OCI-M2 (cell line): ENCODE measurements around the gene FAM184B.
A peak's percentile ranks its signal among the peaks of the same experiment; 100 is the strongest.

Experiments
- DNase-seq: peaks from one replicate; lab custom pipeline; 2025; ENCODE audit not compliant: unreplicated experiment; lab: John Stamatoyannopoulos, UW

FAM184B gene

DNA sequence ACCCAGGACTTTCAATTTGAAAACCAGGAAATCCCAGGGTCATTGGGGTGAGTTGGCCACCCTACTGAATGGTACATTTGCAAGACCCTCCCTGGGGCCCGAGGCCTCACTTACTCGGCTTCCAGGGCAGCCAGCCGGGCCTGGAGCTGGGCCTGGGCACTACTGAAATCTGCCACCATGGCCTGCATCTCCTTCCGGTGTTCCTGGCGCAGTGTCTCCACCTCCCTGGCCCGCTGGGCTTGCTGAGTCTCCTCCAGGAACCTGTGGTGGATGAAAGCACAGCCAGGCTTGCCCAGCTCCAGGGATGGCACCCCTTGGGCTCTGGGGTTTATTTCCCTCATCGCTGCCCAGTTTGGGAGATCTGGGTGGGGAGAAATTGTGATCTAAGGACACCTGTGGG lies 142.3 kb downstream of the FAM184B start:
- DNase-seq = no peak

DNA sequence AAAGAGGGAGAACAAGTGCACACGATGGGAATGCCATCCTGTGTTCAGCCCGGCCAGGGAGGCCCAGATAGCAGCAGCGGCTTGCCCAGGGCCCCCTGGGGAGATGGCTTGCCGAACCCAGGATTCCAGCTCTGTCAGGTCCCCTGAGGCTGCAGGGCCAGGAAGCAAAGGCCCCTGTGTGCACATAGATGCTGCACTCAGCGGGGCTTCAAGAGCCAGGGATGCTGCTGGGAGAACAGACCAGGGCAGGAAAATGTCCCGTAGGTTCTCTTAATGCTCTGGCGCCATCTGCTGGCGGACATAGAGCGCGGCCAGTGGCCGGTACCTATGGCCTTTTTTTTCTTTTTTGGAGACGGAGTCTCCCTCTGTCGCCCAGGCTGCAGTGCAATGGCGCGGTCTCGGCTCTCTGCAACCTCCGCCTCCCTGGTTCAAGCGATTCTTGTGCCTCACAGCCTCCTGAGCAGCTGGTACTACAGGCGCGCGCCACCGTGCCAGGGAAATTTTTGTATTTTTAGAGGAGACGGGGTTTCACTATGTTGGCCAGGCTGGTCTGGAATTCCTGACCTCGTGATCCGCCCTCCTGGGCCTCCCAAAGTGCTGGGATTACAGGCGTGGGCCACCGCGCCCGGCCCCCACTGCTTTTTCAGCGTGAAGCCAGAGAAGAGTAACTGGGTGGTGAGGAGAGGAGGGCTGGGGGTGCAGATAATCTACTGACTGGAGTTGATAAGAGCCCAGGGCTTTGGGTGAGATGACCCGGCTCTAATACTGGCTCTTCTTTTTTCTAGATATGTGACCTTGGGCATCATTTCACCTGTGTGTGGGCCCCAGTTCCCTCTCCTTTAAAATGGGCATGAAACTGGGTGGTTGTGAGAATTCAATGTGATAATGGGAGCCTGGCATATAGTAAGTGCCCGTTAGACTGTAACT lies 144.5 kb downstream of the FAM184B start:
- no peak for DNase-seq

DNA sequence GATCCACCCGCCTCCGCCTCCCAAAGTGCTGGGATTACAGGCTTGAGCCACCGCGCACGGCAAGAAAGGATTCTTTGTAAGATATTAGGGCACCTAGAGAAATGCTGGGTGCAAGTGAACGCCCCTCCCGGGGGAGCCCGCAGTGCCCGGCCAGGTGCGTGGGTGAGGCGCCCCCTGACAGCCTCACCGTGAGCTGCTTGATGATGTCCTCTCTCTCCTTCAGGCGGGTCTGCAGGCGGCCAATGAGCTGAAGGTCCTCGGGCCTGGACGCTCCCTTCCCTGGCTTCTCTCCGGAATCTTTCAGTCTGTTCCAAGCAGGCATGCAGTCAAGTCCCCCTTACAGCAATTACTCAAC lies 145.1 kb downstream of the FAM184B start:
- DNase-seq = no peak

DNA sequence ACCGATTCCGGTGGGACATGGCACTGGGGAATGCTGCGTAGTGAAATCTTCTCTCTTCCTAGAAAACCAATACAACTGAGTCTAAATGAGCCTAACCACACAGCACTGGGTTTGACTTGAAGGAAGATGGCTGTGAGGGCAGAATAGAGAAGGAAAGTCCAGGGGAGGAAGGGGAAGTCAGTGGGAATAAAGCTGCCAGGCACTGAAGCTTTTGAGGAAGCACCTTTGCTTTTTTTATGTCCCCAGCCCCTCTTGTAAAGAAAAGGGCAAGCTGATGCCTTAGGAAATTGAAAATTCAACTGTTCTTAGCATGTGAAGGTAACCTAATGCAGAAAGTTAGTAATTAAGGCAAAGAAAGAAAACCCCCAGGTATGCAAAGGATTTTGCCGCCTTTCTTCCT lies 146.4 kb downstream of the FAM184B start:
- DNase-seq = no peak

DNA sequence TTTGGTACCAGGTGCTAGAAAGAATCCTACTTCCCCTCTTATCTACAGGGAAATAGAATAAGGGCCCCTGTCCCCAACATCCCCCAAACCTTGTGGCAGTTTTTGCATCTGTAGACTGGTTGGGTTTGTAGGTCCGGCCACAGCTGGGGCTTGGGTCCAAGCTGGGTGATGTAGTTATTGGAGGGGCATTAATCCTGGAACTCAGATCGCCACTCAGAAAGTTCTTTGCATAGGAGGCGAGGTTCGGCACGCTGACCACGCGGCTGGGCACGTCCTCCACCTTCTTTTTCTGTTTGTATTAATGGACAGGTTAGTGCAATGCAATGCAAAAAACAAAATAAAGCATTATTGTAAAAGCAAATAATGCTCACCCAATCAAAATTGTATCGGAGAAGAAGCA lies 147.8 kb downstream of the FAM184B start:
- no peak for DNase-seq

DNA sequence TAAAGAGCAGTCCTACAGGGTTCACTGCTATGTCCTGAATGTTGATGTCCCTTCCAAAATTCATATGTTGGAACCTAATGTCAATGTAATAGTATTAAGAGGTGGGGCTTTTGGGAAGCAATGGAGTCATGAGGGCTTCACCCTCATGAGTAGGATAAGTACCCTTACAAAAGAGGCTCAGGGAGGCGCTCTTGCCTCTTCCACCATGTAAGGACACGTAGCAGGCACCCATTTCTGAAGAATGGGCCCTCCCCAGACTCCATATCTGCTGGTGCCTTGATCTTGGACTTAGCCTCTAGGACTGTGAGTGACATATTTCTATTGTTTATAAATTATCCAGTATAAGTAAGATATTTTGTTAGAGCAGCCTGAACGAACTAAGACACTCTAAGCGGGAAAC lies 151.2 kb downstream of the FAM184B start:
- no peak for DNase-seq

DNA sequence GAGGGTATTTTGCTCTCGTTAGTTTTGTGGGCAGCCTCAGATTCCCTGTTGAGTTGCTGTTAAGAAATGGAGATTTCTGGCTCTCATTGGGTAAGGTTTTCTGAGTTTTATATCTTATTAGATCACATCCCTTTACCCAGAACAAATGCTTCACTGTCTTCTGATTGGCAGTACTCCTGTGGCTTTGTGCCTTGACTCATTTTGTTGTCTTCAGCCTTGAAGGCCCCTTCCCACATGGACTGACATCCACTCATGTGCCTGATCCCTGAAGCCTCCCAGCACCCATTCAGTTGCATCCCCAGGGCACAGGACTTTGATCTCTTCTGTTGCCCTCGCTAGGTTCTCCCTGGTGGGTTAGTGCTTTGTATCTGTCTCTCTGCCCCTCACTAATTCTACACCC lies 156.6 kb downstream of the FAM184B start:
- no peak for DNase-seq

DNA sequence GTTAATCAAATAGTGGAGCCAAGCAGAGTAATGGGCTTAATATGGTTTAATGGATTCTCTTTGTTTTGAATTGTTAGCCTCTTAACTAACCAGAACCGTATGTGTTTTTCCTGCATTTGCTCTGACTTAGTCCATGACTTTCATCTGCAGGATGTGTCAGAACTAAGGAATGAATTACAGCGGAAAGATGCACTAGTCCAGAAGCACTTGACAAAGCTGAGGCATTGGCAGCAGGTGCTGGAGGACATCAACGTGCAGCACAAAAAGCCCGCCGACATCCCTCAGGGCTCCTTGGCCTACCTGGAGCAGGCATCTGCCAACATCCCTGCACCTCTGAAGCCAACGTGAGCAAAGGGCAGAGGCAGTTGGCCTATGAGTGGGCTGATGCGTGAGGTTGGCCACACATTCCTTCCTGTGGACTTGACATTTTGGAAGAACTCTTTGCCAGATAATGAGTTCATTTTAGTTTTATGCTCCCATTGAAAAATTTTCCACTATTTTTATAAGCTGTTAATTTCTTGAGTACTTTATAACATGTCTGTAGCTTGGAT lies 157.9 kb downstream of the FAM184B start:
- DNase-seq = no peak

DNA sequence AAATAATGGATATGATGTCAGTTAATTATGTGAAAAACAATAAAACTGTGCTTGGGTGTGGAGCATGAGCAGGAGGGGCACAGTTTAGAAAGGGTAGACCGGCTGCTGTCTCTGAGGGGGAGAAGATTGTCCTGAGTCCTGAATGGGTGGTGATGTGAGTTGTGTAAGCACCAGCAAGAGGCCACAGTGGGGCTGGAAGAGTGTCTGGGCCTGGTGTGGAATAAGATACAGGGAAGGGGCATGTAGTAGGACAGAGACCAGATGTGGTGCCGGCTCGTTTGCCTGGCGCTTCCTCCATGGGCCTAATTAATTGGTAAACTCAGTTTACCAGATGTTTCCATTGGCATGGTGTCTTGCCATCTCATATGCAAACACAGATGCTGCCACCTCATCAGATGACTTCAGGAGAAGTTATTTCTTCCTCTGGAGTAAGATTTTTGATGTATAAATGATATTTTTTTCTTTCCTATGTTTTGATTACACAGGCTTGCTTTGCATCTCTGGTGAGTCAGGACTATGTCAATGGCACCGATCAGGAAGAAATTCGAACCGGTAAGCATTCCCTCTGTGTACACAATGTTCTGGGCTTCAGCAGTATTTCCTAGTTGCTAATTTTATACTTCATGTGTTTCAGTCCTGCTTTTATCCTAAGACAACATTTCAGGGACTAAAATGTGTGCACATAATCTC lies 161.9 kb downstream of the FAM184B start:
- DNase-seq = no peak

DNA sequence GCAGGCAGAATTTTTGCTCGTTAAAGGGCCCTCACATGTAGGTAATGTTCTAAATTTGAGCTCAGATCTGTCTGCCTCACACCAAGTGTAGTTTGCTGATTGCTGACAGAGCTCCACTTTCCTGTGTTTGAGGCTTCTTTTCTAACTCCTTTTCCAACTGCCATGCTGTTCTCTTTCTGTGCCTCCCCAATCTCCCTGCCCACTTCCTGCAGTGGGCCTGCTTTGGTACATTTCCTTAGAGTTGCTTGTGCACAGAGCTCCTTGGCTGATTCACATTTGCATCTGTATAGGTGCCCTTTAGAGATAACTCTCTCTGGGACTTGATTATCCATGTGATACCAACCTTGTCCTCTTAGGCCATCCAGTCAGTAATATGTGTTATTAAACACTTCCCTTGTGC lies 162.5 kb downstream of the FAM184B start:
- no peak for DNase-seq

DNA sequence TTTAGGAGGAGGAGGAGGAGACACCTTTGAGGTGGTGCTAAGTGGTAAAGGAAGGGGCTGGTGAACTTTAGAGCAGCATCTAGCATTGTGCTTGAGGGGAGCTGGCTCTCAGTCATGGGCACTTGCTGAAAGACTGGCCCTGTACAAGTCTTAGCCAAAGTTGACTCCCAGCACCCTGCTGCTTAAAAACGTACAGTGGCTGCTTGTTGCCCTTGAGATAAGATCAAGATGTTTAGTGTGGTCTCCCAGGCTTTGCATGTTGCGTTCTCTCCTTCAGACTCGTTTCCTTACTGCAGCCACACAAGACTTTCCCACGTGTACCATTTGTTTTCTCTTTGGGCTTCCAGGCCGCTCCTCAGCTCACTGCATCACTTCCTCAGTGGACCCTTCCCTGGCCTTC lies 165.1 kb downstream of the FAM184B start:
- DNase-seq = no peak

DNA sequence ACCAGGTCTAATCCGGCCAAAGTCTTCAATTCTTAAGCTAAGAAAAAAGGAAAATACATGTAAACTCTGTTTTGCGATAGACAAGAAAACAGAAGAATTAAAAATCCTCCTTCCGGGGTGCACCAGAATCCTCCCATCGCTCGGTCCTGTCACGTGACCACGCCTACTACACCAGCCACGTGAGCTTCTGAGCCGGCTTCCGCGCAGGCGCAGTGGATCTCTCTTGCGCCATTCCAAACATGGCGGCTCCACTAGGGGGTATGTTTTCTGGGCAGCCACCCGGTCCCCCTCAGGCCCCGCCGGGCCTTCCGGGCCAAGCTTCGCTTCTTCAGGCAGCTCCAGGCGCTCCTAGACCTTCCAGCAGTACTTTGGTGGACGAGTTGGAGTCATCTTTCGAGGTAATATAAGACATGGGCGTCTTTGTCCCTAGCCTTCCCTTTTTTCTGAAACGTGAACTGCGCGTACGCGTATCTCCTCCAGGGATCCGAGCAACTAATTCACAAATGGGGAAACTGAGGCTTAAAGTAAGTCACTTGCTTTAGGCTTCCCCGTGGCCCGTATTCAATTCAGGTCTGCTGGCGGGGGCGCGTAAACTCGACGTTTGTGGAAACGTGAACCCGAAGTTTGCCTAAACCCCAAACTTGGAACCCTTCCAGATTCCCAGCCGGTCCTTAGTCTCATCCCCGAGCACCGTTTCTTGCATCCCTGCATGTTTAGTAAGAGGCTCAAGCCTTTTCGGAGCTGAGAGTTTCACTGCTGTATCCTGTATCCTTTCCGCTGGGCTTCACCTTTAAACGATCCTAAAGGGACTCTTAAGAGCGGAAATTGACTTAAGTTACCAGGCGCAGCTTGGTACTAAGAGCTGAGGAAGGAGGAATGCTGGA lies 166.8 kb downstream of the FAM184B start, which contains the start of gene MED28:
Gene MED28 (plus strand): TSS at position 226 of the 884 bp plus-strand sequence. CDS start 14 bp downstream, at position 240.
- peak; percentile 43 for DNase-seq

DNA sequence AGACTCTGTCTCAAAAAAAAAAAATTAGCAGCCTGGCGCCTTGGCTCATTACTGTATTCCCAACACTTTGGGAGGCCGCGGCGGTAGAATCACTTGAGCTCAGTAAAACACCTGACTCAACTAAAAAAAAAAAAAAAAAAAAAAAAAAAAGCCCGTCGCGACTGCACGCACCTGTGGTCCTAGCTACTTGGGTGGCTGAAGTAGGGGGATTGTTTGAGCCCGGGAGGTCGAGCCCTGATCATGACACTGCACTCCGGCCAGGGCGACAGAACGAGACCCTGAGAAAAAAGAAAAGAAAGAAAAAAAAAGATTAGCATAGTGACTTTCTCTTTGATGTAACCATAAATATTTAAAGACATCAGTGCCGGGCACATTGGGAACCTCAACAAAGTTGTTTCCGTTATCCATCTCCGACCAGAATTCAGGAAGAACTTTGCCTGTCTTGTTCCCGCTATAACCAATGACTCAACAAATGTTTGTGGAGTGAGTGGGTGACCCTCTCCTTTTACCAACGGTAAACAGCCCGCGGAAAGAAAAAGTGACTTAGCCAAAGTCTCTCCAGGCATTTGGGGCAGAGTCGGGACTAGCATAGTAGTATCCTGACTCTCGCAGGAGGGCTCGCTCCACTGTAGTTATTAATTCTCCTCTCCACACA lies 167.5 kb downstream of the FAM184B start:
- no peak for DNase-seq

DNA sequence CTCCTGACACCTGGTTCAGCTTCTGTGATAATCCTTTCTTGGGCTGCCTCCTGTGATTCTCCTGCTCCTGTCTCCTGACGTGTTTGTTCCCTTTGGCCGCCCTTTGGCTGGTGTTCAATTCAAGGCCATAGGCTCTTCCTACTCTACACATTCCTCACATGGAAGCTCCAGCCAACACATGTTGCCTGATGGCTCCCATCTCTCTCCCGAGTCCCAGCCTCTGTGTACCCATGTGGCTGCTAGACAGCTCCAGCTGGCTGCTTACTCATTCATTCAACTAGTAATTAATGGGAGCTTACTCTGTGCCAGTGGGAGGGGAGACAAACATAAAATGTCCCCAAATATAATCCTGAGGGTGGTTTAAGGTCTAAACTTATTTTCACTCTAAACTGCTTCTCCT lies 176.2 kb downstream of the FAM184B start:
- no peak for DNase-seq

DNA sequence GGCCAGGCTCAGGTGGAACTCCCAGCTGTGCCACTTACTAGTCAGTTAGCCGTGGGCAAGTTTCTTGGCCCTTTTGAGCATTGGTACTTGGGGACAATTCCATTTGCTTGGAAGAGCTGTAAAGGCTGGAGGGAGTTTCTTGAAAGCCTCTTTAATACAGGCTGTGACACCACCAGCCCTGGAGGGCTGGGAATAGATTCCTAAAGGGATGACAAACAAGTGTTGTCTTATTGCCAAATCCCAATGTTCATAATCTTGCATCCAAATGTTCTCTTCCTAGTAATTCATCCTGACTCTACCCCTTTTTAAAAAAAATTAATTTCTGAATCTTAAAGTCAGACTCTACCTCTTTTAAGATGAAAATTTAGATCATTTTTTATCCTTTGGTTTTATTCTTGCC lies 181.6 kb downstream of the FAM184B start:
- DNase-seq = no peak

DNA sequence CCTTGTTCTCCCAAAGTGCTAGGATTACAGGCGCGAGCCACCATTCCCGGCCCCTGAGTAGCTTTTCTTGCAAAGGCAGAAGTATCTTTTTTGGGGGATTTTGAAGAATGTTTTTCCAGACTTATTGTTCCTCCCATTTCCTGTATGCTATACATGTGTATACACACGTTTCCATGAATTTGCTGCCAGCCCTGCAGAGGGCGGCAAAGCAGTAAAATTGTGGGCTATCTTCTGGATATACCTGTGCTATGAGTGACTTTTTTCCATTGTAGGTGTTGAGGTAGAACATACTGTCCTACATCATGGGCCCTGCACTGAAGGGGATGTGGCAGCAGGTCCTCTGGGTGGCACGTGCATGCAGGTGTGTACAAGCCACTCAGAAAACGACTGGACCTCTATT lies 183.9 kb downstream of the FAM184B start:
- DNase-seq = no peak

DNA sequence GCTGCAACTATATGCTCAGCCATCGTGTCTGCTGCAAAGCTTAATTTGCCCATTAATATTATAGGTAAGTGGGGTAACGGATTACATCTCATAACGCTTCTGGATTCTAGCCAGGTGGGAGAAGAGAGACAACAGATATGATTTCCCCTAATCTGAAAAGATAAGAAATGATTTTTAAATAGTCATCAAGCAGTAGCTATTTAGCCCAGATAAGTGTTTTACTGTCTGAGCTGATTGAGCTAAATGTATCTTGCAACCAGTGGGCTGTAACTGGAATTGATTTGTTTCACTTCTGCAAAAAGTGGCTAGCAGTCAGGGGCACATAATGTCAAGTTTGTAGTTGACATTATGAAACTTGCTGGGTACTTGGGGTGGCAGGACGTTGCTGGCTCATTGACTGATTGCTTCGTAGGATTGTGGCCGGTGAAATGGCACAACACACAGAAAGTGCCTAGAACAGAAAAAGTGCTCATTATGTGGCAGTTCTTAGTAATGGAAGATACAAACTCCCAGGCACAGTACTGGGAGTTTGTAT lies 185.9 kb downstream of the FAM184B start:
- no peak for DNase-seq

DNA sequence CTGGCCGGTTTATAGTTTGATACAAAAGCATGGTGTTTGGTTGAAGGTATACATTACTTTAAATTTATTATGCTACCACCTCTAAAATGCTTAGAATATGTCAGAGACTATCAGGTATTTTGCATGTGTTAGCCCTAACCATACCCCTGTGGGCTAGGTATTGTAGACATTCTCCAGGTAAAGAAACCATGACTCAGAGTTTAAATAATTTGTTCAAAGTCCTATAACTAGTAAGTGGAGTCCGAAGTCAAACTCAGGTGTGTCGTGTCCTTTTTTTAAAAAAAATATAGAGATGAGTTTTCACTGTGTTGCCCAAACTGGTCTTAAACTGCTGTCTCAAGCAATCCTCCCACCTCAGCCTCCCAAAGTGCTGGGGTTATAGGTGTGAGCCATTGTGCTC lies 192.1 kb downstream of the FAM184B start:
- DNase-seq = no peak

DNA sequence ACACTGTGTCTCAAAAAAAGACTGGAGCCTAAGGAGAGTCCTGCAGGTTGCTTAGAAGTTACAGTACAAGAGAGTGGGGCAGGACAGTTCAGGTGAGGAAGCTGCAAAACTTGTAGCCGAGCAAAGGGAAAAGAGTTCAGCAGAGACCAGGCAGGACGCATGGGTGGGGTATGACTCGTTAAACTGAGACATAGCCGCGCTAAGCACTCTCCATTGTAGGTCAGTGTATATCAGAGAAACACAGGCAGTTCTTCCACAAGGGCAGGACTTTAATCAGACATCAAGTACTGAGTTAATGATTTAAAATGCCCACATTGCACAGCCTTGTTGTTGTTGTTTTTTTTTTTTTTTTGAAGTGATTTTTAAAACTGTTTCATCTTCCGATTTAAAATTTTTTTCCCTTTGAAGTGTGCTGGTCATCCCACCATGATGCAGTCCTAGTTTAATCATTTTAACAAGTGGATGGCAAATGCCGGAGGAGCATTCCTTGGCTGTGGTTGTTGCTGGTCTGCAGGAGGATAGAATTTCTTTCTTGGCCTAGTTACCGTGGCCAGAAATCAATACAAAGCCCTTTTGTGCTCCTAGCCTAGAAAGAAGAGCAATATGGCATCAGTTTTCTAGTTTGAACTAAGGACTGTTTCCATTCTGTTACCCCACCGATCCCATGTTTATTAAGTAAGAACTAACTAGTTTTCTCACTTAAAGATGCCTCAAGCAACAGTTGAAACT lies 194.2 kb downstream of the FAM184B start:
- DNase-seq = no peak
